ENCODE data around the gene CDKL1. TPM values are rescaled to one million over a fixed set of nuclear protein-coding genes. Genes with fewer than 3 reads are reported as not detected.

The CDKL1 gene
- total and polyA plus RNA-seq, 2 donors (not counting 1 experiment from before 2014, with no cell fraction given), result 18.5 to 22.8 TPM

DNA sequence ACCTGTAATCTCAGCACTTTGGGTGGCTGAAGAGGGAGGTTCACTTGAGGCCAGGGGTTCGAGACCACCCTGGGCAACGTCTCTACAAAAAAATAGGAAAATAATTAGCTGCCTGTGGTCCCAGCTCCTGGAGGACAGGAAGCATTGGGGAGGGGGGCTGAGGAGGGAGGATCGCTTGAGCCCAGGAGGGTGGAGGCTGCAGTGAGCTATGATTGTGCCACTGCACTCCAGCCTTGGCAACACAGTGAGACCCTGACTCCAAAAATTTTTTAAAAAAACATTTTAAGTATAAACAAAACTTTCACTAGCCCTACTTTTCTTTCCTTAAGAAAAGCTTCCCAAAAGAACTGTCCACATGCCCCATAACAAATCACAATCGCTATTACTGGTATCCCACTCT, 86.2 kb downstream of the CDKL1 start:
- no peaks in the 10 kb centered on the region for H3K27me3 ChIP-seq (ENCODE audit: control insufficient read depth, insufficient read depth, low read length)
- DNase-seq (ENCODE audit: low read depth in 2 of 2), result no peak
- no peak overlapping the region for H3K4me2 ChIP-seq (ENCODE audit: extremely low read depth, insufficient read depth, low read length)
- H3K79me2 ChIP-seq (ENCODE audit: control insufficient read depth, insufficient read depth, low read length), result no peaks in the 10 kb centered on the region
- no peak overlapping the region for H3K27ac ChIP-seq (ENCODE audit: insufficient read depth, low read length)
- H3K9ac ChIP-seq (ENCODE audit: insufficient read depth, low read length), result no peak overlapping the region
- no peak overlapping the region for H2AFZ ChIP-seq (ENCODE audit: low read length)
- TF ChIP-seq, protein P1, sequence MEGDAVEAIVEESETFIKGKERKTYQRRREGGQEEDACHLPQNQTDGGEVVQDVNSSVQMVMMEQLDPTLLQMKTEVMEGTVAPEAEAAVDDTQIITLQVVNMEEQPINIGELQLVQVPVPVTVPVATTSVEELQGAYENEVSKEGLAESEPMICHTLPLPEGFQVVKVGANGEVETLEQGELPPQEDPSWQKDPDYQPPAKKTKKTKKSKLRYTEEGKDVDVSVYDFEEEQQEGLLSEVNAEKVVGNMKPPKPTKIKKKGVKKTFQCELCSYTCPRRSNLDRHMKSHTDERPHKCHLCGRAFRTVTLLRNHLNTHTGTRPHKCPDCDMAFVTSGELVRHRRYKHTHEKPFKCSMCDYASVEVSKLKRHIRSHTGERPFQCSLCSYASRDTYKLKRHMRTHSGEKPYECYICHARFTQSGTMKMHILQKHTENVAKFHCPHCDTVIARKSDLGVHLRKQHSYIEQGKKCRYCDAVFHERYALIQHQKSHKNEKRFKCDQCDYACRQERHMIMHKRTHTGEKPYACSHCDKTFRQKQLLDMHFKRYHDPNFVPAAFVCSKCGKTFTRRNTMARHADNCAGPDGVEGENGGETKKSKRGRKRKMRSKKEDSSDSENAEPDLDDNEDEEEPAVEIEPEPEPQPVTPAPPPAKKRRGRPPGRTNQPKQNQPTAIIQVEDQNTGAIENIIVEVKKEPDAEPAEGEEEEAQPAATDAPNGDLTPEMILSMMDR (conservative IDR thresholded peaks at IDR 0.05 in 1 of 2, IDR thresholded peaks at IDR 0.05 in 1 of 2; ENCODE audit: low read depth in 1 of 2, low read length in 2 of 2), result no peak
- TF ChIP-seq EZH2 (IDR thresholded peaks at IDR 0.05; ENCODE audit: low read length, missing control alignments), result no peak
- peaks cover 2% of the 10 kb centered on the region for H3K4me1 ChIP-seq (ENCODE audit: control insufficient read depth, extremely low read depth, insufficient read depth, low read length)
- H3K36me3 ChIP-seq (ENCODE audit: control insufficient read depth, insufficient read depth, low read length), result no peaks in the 10 kb centered on the region
- H3K4me3 ChIP-seq (replicated peaks in 1 of 4; ENCODE audit: control extremely low read depth in 1 of 4, insufficient read depth in 1 of 4, low read depth in 3 of 4, low read length in 4 of 4), result no peak overlapping the region
- no peaks in the 10 kb centered on the region for H3K9me3 ChIP-seq (ENCODE audit: control insufficient read depth, insufficient read depth, low read depth, low read length)
- H4K20me1 ChIP-seq (ENCODE audit: control insufficient read depth, extremely low read depth, insufficient read depth, low read length), result no peaks in the 10 kb centered on the region

DNA sequence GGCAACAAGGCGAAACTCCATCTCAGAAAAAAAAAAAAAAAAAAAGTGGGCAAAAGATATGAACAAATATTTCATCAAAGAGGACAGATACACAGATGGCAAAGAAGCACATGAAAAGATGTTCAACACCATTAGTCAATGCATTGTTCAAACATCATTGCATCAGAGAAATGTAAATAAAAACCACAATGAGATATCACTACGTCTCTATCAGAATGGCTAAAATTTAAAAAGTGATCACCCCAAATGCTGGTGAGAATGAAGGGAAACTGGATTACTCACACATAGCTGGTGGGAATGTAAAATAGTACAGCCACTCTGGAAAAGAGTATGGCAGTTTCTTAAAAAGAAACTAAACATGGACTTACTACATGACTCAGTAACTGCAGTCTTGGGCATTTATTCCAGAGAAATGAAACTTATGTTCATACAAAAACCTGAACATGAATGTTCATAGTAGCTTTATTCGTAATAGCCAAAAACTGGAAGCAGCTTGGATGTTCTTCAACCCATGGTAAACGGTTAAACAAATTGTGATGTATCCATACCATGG, 88.2 kb downstream of the CDKL1 start:
- Histone ChIP-seq H4K20me1 (ENCODE audit: control insufficient read depth, extremely low read depth, insufficient read depth, low read length) (no peaks in the 10 kb centered on the region), H3K9me3 (ENCODE audit: control insufficient read depth, insufficient read depth, low read depth, low read length) (no peaks in the 10 kb centered on the region), H3K4me1 (ENCODE audit: control insufficient read depth, extremely low read depth, insufficient read depth, low read length) (peaks cover 2% of the 10 kb centered on the region), H3K9ac (ENCODE audit: insufficient read depth, low read length) (no peak overlapping the region), H3K4me2 (ENCODE audit: extremely low read depth, insufficient read depth, low read length) (no peak overlapping the region), H3K79me2 (ENCODE audit: control insufficient read depth, insufficient read depth, low read length) (no peaks in the 10 kb centered on the region), H3K36me3 (ENCODE audit: control insufficient read depth, insufficient read depth, low read length) (no peaks in the 10 kb centered on the region), H3K27me3 (ENCODE audit: control insufficient read depth, insufficient read depth, low read length) (no peaks in the 10 kb centered on the region), H3K4me3 (replicated peaks in 1 of 4; ENCODE audit: control extremely low read depth in 1 of 4, insufficient read depth in 1 of 4, low read depth in 3 of 4, low read length in 4 of 4) (no peak overlapping the region), H3K27ac (ENCODE audit: insufficient read depth, low read length) (no peak overlapping the region), H2AFZ (ENCODE audit: low read length) (no peak overlapping the region)
- no peak for TF ChIP-seq EZH2 (IDR thresholded peaks at IDR 0.05; ENCODE audit: low read length, missing control alignments)
- TF ChIP-seq, protein P1 (conservative IDR thresholded peaks at IDR 0.05 in 1 of 2, IDR thresholded peaks at IDR 0.05 in 1 of 2; ENCODE audit: low read depth in 1 of 2, low read length in 2 of 2), result no peak
- peak; percentile 5 to 6 for DNase-seq (ENCODE audit: low read depth in 2 of 2)

DNA sequence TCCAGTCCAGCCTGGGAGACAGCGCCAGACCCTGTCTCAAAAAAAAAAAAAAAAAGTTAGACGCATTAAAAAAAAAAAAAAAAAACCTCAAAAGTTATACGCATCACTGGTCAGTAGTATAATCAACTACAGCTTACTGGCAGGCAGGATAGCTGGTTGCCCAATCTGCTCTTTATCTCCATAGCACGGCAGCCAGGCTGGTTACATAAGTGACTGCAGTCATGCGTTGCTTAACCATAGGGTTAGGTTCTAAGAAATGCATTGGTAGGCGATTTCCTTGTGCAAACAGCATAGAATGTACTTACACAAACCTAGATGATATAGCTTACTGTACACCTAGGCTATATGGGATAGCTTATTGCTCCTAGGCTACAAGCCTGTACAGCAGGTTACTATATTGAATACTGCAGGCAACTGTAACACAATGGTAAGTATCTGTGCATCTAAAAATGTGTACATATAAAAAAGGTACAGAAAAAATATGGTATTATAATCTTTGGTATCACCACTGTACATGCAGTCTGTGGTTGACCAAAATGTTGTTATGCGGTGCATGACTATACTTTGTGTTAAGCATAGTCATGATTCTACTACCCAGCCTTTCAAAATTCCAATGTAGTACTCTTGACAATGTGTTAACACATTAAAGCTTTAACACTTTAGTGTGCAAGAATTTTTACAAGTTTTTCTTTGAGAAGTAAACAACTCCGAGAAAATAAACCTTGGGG, 92.8 kb downstream of the CDKL1 start:
- H3K9me3 ChIP-seq (ENCODE audit: control insufficient read depth, insufficient read depth, low read depth, low read length), result no peaks in the 10 kb centered on the region
- no peak overlapping the region for H3K27ac ChIP-seq (ENCODE audit: insufficient read depth, low read length)
- H4K20me1 ChIP-seq (ENCODE audit: control insufficient read depth, extremely low read depth, insufficient read depth, low read length), result no peaks in the 10 kb centered on the region
- no peaks in the 10 kb centered on the region for H3K36me3 ChIP-seq (ENCODE audit: control insufficient read depth, insufficient read depth, low read length)
- H3K4me2 ChIP-seq (ENCODE audit: extremely low read depth, insufficient read depth, low read length), result no peak overlapping the region
- H3K4me3 ChIP-seq (replicated peaks in 1 of 4; ENCODE audit: control extremely low read depth in 1 of 4, insufficient read depth in 1 of 4, low read depth in 3 of 4, low read length in 4 of 4), result no peak overlapping the region
- DNase-seq (ENCODE audit: low read depth in 2 of 2), result peak; percentile 61 to 75
- H3K9ac ChIP-seq (ENCODE audit: insufficient read depth, low read length), result no peak overlapping the region
- H2AFZ ChIP-seq (ENCODE audit: low read length), result no peak overlapping the region
- H3K79me2 ChIP-seq (ENCODE audit: control insufficient read depth, insufficient read depth, low read length), result no peaks in the 10 kb centered on the region
- H3K27me3 ChIP-seq (ENCODE audit: control insufficient read depth, insufficient read depth, low read length), result no peaks in the 10 kb centered on the region
- no peak for TF ChIP-seq EZH2 (IDR thresholded peaks at IDR 0.05; ENCODE audit: low read length, missing control alignments)
- TF ChIP-seq, protein P1 (conservative IDR thresholded peaks at IDR 0.05 in 1 of 2, IDR thresholded peaks at IDR 0.05 in 1 of 2; ENCODE audit: low read depth in 1 of 2, low read length in 2 of 2), result no peak
- H3K4me1 ChIP-seq (ENCODE audit: control insufficient read depth, extremely low read depth, insufficient read depth, low read length), result no peaks in the 10 kb centered on the region
